ENCODE data around the gene ECHDC3. TPM values are rescaled to one million over a fixed set of nuclear protein-coding genes. Genes with fewer than 3 reads are reported as not detected.
A peak's percentile ranks its signal among the peaks of the same experiment; 100 is the strongest.

The ECHDC3 gene
- total RNA-seq, 2 donors from 2014 or later, result 77.6 to 98.3 TPM

DNA sequence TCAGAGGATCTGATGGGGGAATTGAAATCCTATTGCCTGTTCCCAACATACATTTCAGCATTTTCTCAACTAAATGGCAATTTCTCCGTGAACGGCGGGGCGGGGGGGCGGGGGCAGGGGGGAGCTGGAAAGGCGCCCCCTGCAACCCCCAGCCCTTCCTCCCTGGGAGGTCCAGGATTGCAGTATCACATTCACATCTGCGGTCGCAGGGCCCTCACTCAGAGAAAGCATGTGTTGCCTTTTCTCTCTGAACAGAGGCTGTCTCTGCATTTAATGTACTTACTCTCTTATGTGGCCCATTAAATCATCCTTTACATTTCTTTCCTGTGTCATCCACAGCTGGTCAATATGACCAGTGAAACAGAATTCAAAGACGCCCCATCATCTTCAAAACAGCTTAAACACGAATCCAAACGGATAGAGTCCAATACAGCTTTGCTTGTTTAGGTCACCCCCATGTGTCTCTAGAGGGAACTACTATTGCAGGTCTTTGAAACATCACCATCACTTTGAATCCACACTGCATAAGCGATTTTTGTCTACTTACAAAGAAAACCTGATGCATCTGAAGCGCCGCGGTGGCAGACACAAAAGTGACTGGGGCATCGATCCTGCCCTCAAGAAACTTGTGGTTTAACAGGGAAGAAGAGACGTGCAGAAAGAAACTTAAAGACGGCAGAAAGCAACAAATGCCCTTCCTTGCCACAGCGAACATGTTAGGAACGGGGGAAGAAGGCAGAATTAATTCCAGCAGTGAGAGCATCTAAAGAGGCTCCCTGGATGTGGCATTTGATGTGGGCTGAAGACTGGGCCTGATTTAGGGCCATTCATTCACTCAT, 17.0 kb upstream of the ECHDC3 start:
- TF ChIP-seq POLR2AphosphoS5 (IDR thresholded peaks at IDR 0.05) (no peak), POLR2A (IDR thresholded peaks at IDR 0.05) (no peak)
- TF ChIP-seq, protein P1, sequence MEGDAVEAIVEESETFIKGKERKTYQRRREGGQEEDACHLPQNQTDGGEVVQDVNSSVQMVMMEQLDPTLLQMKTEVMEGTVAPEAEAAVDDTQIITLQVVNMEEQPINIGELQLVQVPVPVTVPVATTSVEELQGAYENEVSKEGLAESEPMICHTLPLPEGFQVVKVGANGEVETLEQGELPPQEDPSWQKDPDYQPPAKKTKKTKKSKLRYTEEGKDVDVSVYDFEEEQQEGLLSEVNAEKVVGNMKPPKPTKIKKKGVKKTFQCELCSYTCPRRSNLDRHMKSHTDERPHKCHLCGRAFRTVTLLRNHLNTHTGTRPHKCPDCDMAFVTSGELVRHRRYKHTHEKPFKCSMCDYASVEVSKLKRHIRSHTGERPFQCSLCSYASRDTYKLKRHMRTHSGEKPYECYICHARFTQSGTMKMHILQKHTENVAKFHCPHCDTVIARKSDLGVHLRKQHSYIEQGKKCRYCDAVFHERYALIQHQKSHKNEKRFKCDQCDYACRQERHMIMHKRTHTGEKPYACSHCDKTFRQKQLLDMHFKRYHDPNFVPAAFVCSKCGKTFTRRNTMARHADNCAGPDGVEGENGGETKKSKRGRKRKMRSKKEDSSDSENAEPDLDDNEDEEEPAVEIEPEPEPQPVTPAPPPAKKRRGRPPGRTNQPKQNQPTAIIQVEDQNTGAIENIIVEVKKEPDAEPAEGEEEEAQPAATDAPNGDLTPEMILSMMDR (IDR thresholded peaks at IDR 0.05), result peak in 3 of 4 experiments; percentile 50 to 78 (median 70)
- Histone ChIP-seq H3K27ac (no peak overlapping the region), H3K4me1 (replicated peaks) (no peaks in the 10 kb centered on the region), H3K9me3 (no peaks in the 10 kb centered on the region), H3K27me3 (replicated peaks; ENCODE audit: insufficient read depth) (no peaks in the 10 kb centered on the region), H3K4me3 (no peak overlapping the region), H3K36me3 (no peaks in the 10 kb centered on the region)
- no peak for DNase-seq (ENCODE audit: low spot score)
- intact Hi-C loops (cut with DNase I), result loop anchor here (1.0 kb wide), 1 partner anchor 210 kb away; no protein-coding TSS in a partner anchor
- WGBS, result 62% methylated on average over 20 of the region's 20 CpGs

DNA sequence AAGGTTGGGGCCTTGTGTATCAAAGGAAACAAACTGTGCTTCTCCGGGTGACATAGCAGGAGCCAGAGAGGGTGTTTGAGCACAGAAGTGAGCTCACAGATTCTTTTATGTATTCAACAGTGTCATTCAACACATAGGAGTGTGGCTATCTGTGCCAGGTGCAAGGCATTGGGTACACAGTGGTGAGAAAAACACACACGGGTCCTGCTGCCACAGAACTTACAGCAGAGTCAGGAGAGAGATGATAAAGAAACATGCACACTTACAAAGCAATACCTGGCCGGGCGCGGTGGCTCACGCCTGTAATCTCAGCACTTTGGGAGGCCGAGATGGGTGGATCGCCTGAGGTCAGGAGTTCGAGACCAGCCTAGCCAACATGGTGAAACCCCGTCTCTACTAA, 16.3 kb upstream of the ECHDC3 start:
- Histone ChIP-seq H3K27me3 (replicated peaks; ENCODE audit: insufficient read depth) (no peaks in the 10 kb centered on the region), H3K4me3 (no peak overlapping the region), H3K9me3 (no peaks in the 10 kb centered on the region), H3K36me3 (no peaks in the 10 kb centered on the region), H3K4me1 (replicated peaks) (no peaks in the 10 kb centered on the region), H3K27ac (no peak overlapping the region)
- TF ChIP-seq, protein P1 (IDR thresholded peaks at IDR 0.05), result no peak
- no peak for TF ChIP-seq POLR2A (IDR thresholded peaks at IDR 0.05)
- no peak for DNase-seq (ENCODE audit: low spot score)
- WGBS, result 88% methylated on average over 10 of the region's 10 CpGs
- intact Hi-C loops (cut with DNase I), result loop anchor here (1.0 kb wide), 1 partner anchor 211 kb away; no protein-coding TSS in a partner anchor

DNA sequence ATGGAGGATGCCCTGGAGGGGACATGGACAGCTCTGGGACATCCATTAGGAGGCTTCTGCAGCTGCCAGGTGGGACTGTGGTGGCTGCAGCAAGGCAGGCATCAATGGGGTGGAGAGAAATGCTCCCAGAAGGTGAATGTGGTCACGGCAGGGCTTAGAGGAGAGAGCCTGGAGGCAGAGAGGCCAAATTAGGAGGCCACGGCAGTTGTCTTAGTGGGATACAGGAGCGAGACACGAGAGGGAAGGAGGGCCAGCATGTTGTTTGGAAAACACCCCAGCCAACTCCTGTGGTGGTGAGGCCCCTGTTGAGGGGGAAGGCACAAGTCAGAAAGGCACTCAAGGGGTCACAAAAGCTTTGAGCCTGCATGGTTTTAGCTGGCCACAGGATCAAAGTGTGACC, 14.6 kb upstream of the ECHDC3 start:
- intact Hi-C loops (cut with DNase I), result no loop called here
- WGBS, result 83% methylated on average over 4 of the region's 4 CpGs
- no peak for TF ChIP-seq POLR2AphosphoS5 (IDR thresholded peaks at IDR 0.05)
- no peak for TF ChIP-seq POLR2A (IDR thresholded peaks at IDR 0.05)
- TF ChIP-seq, protein P1 (IDR thresholded peaks at IDR 0.05), result no peak

DNA sequence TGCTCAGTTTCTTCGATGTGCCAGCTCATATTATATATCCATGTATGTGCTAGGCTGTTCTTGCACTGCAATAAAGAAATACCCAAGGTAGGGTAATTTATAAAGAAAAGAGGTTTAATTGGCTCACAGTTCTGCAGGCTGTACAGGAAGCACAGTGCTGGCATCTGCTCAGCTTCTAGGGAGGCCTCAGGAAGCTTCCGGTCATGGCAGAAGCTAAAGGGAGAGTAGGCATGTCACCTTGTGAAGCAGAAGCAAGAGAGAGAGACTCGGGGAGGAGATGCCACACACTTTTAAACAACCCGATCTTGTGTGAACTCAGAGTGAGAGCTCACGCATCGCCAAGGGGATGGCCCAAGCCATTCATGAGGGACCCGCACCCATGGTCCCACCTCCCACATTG, 13.8 kb upstream of the ECHDC3 start:
- Histone ChIP-seq H3K9me3 (no peaks in the 10 kb centered on the region), H3K4me1 (replicated peaks) (no peaks in the 10 kb centered on the region), H3K27me3 (replicated peaks; ENCODE audit: insufficient read depth) (no peaks in the 10 kb centered on the region), H3K4me3 (no peak overlapping the region), H3K36me3 (no peaks in the 10 kb centered on the region), H3K27ac (no peak overlapping the region)
- WGBS, result 94% methylated on average over 7 of the region's 7 CpGs
- DNase-seq (ENCODE audit: low spot score), result no peak
- intact Hi-C loops (cut with DNase I), result no loop called here
- TF ChIP-seq POLR2A (IDR thresholded peaks at IDR 0.05) (no peak), POLR2AphosphoS5 (IDR thresholded peaks at IDR 0.05) (no peak)
- TF ChIP-seq, protein P1 (IDR thresholded peaks at IDR 0.05), result no peak

More for the DNA sequence above, 14.6 kb upstream of the ECHDC3 start:
- no peak for DNase-seq (ENCODE audit: low spot score)
- H3K36me3 ChIP-seq, result no peaks in the 10 kb centered on the region
- no peak overlapping the region for H3K27ac ChIP-seq
- H3K4me1 ChIP-seq (replicated peaks), result no peaks in the 10 kb centered on the region
- H3K27me3 ChIP-seq (replicated peaks; ENCODE audit: insufficient read depth), result no peaks in the 10 kb centered on the region
- H3K9me3 ChIP-seq, result no peaks in the 10 kb centered on the region
- H3K4me3 ChIP-seq, result no peak overlapping the region

All from prostate gland (tissue), 2 donors.